Inflammatory macrophage (primary cell): ENCODE measurements around the gene UBN1.

Experiments used
- DNase-seq, 2 donors: peaks; one replicate each; pipeline ENCODE4 v3.0.0-alpha.2; 2020 to 2022

UBN1 gene

DNA sequence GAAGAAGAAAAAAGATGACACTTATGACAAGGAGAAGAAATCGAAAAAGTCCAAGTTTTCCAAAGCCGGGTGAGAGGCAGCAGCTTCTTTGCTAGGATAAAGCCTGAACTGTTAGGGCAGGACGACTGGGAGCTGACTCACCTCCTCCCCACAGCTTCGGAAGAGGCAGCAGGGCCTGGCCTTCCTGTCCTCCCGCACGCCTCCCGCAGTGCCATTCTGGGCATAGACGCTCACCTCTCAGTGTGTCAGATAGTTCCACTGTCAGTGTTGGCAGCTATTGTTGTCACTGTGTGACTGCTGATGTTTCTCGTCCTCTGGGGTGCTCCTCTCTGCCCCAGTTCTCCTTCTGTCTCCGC is 12.6 kb downstream of the UBN1 start:
- DNase-seq = no peak

GRCh38 chr16:4860727-4861342 is 13.6 kb downstream of the UBN1 start:
- no peak for DNase-seq

GRCh38 chr16:4862639-4863038 is 15.4 kb downstream of the UBN1 start:
- peak; percentile 5 to 15 for DNase-seq

DNA sequence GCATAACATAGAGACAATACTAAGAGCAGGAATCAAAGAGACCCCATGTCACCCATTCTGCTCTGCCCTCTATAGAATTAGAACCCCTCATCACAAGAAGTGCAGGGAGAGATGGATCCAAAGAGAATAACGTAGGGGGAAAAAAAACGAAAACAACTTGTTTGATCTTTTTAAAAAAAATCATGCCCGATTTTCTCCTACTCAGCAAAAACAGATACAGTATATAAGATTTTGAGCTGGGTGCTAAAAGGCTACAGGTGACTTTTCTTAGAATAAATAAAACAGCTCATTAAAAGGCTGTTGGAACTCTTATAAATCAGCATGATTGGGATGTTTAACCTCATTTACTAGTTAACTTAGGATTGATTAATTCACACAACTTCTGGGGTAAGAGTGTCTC is 17.4 kb downstream of the UBN1 start:
- DNase-seq = no peak

DNA sequence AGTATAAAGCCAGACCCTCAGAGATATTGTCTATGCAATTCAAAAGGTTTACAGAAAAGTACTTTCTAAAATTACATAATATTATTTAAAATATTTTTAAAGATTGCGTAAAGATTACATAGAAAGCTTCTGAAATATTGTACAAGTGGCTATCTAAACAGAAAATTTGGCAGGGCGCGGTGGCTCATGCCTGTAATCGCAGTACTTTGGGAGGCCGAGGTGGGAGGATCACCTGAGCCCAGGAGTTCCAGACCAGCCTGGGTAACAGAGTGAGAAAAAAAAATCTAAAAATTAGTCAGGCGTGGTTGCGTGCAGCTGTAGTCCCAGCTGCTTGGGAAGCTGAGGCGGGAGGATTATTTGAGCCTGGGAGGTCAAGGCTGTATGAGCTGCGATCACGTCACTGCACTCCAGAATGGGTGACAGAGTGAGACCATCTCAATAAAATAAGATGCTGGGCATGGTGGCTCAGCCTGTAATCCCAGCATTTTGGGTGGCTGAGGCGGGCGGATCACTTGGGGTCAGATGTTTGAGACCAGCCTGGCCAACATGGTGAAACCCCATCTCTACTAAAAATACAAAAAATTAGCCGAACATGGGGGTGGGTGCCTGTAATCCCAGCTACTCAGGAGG is 18.1 kb downstream of the UBN1 start:
- DNase-seq = no peak

DNA sequence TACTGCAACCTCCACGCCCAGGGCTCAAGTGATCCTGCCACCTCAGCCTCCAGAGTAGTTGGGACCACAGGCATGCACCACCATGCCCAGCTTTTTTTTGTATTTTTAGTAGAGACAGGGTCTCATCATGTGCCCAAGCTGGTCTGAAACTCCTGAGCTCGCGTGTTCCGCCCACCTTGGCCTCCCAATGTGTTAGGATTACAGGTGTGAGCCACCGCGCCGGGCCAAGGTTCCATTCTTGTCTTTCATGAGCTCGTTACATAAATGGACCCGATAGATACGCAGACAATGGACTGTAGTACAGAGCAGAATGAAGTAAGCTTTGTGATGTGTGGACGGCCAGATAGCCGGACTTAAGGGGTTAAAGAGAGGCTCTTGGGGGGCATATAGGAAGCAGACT is 19.3 kb downstream of the UBN1 start:
- DNase-seq = no peak

DNA sequence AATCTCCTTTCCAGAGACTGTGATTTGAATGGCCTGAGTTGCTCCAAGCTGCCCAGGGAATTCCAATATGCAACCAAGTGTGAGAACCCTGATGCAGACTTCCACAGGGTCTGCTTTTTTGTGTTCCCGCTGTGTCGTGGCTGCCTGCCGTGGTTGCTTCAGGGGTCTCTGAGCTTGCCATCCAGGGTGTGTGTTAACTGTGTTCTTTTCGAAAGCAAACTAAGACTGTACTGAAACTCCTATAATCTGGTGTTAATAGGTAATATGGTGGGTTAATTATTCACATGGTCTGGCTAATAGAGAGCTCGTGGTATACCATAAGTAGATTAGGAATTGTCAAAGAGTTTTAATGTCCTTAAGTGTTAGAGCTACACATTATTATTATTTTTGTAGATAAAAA is 20.7 kb downstream of the UBN1 start:
- no peak for DNase-seq

DNA sequence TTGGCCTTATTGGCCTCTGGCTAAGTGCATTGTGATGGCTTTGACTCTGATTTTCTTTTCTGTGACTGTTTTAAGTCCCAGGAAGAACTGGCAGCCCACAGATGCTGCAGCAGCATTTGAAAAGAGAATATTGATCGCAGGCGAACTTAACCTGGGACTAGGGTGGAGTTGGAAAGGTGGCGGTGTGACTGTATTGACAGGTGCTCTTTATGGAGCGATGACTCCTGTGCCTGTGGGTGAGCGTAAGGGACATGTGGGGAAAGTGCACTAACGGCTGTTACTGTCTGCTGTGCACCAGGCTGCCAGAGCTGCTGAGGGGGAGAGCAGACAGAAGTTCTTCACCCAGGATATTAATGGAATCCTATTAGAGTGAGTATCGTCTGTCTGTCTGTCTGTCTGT is 21.3 kb downstream of the UBN1 start:
- DNase-seq = no peak

DNA sequence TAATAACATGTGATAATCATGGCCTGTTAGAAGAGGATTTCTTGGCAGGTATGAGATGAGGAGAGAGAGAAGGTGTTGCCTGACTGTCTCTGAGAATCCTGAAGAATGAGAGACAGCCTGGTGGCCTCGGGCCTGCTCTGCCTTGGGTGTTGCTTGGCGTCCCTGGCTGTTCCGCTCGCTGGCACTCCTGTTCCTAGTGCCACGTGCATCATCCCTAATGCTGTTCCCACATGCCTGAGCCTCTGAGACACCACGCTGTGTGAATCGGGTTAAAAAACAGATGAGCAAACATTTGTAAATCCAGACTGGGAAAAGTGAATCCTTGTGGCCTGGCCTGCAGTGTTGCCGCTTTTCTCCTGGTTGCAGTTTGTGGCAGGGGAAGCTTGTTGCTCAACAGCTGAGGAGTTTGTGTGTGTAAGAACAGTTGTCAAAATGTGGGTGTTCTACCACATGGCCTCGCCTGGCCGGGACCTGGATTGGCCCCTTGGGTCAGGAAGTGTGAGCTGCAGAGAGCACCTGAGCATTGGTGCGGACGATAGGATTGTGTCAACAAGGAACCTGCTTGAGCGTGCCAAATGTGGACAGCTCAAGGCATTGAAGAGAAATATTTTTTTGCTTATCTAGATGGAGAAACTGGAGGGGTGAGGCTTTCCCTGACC is 22.0 kb downstream of the UBN1 start:
- DNase-seq = no peak

DNA sequence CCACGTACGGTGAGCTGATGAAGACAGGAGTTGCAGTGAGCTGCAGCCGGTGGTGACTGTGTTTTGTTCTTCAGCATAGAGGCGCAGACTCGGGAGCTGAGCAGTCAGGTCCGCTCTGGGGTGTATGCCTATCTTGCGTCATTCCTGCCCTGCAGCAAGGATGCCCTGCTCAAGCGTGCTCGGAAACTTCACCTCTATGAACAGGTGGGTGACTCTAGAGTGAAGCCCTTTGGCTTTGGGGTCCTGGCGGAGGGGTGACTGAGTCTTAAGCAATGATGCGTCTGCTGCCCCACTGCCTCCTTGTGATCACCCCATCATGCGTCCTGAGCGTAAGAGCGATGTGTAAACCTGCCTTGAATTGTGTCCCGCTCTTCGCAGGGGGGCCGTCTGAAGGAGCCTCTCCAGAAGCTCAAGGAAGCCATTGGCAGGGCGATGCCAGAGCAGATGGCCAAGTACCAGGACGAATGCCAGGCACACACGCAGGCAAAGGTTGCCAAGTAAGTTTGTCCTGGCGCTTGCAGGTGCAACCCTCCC is 22.9 kb downstream of the UBN1 start:
- DNase-seq = no peak

DNA sequence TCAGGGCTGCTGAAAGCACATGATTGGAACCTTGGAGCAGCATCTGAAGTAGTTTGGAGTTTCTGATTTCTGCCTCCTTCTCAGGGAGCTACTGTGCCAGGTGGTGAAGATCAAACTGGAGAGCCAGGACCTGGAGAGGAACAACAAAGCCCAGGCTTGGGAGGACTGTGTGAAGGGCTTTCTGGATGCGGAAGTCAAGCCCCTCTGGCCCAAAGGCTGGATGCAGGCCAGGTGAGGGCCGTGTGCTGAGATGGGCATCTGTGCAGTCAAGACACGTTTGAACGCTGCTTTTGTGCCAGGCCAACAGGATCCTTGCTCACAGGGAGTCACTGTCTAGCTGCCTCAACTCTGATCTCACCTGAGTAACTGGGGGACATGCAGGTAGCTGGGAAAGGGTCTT is 23.8 kb downstream of the UBN1 start:
- DNase-seq = no peak

- no peak for DNase-seq
Observed at GRCh38 chr16:4873091-4873490, 25.8 kb downstream of the UBN1 start.

DNA sequence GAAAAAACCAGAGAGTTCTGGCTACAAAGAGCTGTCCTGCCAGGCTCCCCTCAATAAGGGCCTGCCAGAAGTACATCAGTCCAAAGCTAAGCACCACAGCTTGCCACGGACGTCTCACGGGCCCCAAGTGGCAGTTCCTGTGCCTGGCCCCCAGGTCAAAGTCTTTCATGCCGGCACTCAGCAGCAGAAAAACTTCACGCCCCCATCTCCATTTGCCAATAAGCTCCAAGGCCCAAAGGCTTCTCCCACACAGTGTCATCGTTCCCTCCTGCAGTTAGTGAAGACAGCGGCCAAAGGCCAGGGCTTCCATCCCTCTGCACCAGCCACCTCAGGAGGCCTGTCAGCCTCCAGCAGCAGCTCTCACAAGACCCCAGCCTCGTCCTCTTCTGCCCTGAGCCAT is 27.4 kb downstream of the UBN1 start:
- DNase-seq = no peak

DNA sequence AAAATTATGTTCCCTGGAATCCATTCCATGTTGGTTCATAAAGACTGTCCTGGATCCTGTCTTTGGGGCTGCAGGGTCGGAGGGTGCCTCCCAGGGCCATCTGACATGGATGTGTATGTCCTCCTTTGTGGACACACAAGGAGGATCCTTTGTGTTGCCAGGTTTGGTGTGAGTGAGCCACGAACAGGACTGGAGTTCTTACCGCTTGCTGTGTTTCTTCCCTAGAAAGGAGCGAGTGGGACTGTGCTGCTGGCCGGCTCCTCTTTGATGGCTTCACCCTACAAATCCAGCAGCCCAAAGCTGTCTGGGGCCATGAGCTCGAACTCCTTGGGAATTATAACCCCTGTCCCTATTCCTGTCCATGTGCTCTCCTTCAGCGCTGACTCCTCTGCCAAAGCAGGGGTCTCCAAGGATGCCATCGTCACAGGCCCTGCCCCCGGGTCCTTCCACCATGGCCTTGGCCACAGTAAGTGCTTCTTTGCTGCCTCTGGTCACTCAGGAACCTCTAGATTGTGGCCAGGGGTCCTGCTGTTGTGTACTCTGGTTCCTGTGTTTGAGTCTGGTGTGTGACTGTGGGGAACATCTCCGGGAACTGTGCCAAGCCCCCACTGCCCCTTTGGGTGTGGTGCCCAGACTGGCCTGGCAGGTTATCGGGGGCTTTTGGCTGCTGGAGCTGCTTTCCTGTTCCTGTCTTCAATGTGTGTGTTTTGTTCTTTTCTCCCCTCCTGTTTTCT is 29.5 kb downstream of the UBN1 start:
- DNase-seq = no peak

GRCh38 chr16:4877380-4877685 is 30.1 kb downstream of the UBN1 start:
- no peak for DNase-seq

DNA sequence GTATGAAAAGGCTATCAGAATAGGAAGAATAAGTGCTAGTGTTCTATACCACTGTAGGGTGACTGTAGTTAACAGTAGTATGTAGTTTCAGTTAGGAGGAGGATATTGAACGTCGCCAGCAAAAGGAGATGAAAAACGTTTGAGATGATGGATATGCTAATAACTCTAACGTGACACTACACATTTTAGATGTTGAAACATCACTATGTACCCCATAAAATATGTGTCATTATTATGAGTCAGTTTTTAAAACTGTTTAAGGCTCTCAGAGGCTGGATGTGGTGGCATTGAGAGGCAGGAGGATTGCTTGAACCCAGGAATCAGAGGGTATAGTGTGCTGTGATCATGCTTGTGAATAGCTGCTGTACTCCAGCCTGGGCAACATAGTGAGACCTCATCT is 31.8 kb downstream of the UBN1 start:
- DNase-seq = no peak

- no peak for DNase-seq
Observed at GRCh38 chr16:4880006-4880580, 32.8 kb downstream of the UBN1 start.

DNA sequence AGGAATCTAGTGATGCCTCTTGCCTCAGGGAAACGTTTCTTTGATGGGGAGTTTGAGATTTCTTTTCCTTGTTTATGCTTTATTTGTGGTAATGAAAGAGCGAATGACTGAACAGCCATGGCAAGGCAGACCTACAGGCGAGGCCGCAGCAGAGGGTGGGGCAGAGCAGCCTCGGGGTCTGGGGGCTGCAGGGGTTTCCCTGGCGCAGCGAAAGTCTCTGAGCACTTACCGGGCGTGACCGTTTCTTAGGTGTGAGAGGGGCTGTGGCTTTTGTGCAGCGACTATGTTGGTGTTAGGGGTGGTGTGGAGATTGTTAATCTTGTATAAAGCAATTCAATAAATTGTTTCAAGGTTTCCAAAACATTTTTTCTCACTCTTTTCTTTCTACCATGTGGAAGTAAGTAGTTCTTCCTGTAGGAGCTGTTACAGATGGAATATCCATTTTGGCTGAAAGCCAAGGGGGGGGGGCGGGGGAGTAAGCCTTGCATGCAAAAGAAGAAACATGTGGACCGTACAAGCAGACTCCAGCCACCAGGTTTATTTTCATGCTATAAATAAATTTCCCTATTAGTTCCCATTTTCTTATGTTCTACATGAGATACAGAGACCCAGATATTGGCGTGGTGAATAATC is 34.8 kb downstream of the UBN1 start:
- no peak for DNase-seq

DNA sequence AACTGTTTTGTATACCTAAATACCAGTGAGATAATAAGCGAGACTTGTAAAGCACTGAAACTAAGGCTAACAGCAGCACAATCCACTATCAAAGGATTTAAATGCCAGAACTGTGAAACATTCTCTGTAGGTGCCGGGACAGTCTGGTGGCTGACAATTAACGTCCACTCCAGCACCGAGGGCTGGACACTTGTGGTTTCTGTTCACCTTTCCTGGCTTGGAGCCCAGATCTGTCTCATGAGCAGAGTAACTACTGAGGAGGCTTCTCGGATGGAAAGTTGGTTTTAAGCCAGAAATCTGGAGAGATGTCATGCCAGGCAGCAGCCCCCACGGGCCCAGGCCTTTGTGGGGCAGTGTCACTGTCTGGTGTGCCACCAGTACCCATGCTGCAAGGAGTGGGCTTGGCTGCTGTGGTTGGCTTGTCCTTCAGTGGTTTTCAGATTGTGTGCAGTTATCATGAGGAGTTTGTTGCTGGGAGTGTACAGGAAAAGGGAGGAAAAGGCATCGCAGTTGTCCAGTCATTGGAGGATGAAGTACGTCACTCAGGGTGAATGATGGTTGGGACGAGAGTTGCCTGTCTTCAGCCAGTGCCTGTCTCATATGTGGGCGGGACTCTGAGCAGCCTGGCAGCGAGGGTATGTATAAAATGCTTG is 35.5 kb downstream of the UBN1 start:
- no peak for DNase-seq

- no peak for DNase-seq
Observed at GRCh38 chr16:4883501-4883900, 36.2 kb downstream of the UBN1 start.

GRCh38 chr16:4884209-4884608 is 36.9 kb downstream of the UBN1 start:
- no peak for DNase-seq
